HepG2 (cell line): ENCODE data around the gene KLHL28. TPM values are rescaled to one million over a fixed set of nuclear protein-coding genes. Genes with fewer than 3 reads are reported as not detected.

Source experiments
- ATAC-seq: fragments of 200-7000 bp; cut with Tn5 transposase; 3 replicates; pipeline ENCODE4 v1.9.1; 2020; ENCODE audit warnings: mild to moderate bottlenecking, moderate library complexity
- BruUV-seq: library from RNA; stranded (reverse); fragments of 400-500 nt; replicated peaks from 2 replicates; lab custom pipeline; 2021; lab: Mats Ljungman, UMichigan
- CTCF ChIA-PET: fragments of 300-600 bp; formaldehyde crosslinking; extraction: SDS; loops from one replicate; lab custom pipeline; 2021; ENCODE audit warnings: low total read pairs, inconsistent platforms, low intra/inter-chr PET ratio; lab: Yijun Ruan, JAX
- POLR2A ChIA-PET: fragments of 350-600 bp; sonication (Branson Sonifier 250); formaldehyde crosslinking; loops from one replicate; lab custom pipeline; 2020; ENCODE audit warnings: antibody characterized with exemption, inconsistent platforms; lab: Yijun Ruan, JAX
- DNase-seq: peaks from one replicate; pipeline ENCODE4 v3.0.0-alpha.2; 2015; ENCODE audit warnings: low spot score
- FAIRE-seq: peaks from 3 replicates; lab custom pipeline; 2011; peaks lifted over from hg19 to GRCh38; lab: Jason Lieb, UNC
- H2AFZ ChIP-seq: one replicate; pipeline ENCODE4 v1.6.1; 2011; ENCODE audit warnings: low read length, inconsistent platforms
- H3K27ac ChIP-seq: fragments of 300-600 bp; 3 replicates; pipeline ENCODE4 v1.8.0; 2011; ENCODE audit warnings: mixed run types, mild to moderate bottlenecking, mixed read lengths, low read length, inconsistent platforms; ENCODE audit not compliant: insufficient read depth; ENCODE audit errors: extremely low read length
- H3K27me3 ChIP-seq, 2 experiments: fragments of 200-600 bp in 1 of 2; 2 replicates in 1 of 2; 3 replicates in 1 of 2; pipeline versions ENCODE4 v1.6.0 to v1.8.0; 2011; ENCODE audit warnings: low read length in 2 of 2, mild to moderate bottlenecking in 2 of 2, moderate library complexity in 2 of 2, inconsistent platforms in 1 of 2; ENCODE audit not compliant: insufficient read depth in 2 of 2, control insufficient read depth in 1 of 2
- H3K36me3 ChIP-seq, 2 experiments: fragments of 200-600 bp in 1 of 2; replicated peaks in 1 of 2; 2 replicates in 1 of 2; 3 replicates in 1 of 2; pipeline versions ENCODE4 v1.5.1 to v1.8.0; 2011; ENCODE audit warnings: low read length in 2 of 2, inconsistent platforms in 1 of 2; ENCODE audit not compliant: insufficient read depth in 2 of 2, control insufficient read depth in 1 of 2
- H3K4me1 ChIP-seq: 2 replicates; pipeline ENCODE4 v1.5.1; 2012; ENCODE audit warnings: low read length, inconsistent platforms; ENCODE audit not compliant: insufficient read depth
- H3K4me2 ChIP-seq: 2 replicates; pipeline ENCODE4 v1.6.0; 2011; ENCODE audit warnings: low read depth, low read length, inconsistent platforms
- H3K4me3 ChIP-seq, 3 experiments: fragments of 200-600 bp in 1 of 3; sonication (generic), shearing (Covaris generic) in 1 of 3; replicated peaks in 1 of 3; 2 replicates each; pipeline ENCODE4 v1.5.1; 2011 to 2016; ENCODE audit warnings: low read length in 3 of 3, inconsistent platforms in 2 of 3, low read depth in 2 of 3, mild to moderate bottlenecking in 2 of 3, control low read depth in 1 of 3, mixed read lengths in 1 of 3; ENCODE audit not compliant: insufficient read depth in 1 of 3
- H3K79me2 ChIP-seq: one replicate; pipeline ENCODE4 v1.6.1; 2011; ENCODE audit warnings: low read length, inconsistent platforms; ENCODE audit not compliant: insufficient read depth
- H3K9ac ChIP-seq: 2 replicates; pipeline ENCODE4 v1.6.0; 2011; ENCODE audit warnings: mild to moderate bottlenecking, low read depth, low read length, inconsistent platforms; ENCODE audit not compliant: insufficient read depth
- H3K9me3 ChIP-seq: 2 replicates; pipeline ENCODE4 v1.5.1; 2012; ENCODE audit warnings: mild to moderate bottlenecking, low read length
- H4K20me1 ChIP-seq: 2 replicates; pipeline ENCODE4 v1.6.0; 2011; ENCODE audit warnings: inconsistent platforms, mild to moderate bottlenecking, low read length, moderate library complexity; ENCODE audit not compliant: insufficient read depth
- AGO2 ChIP-seq: fragments of 200-400 bp; formaldehyde crosslinking; optimal IDR thresholded peaks from 2 replicates; pipeline ENCODE3; 2017; ENCODE audit warnings: mild to moderate bottlenecking, low read depth, low read length, moderate library complexity
- CENPX ChIP-seq: sonication (generic); formaldehyde crosslinking; IDR thresholded peaks from 2 replicates; pipeline ENCODE4 v1.9.0; 2021; ENCODE audit warnings: mild to moderate bottlenecking, missing genetic modification reagents, moderate library complexity
- CREM ChIP-seq, 2 experiments: sonication (generic) in 1 of 2; formaldehyde crosslinking in 1 of 2; IDR thresholded peaks; 2 replicates each; pipeline versions ENCODE4 v1.4.0 to v1.6.1; 2016 to 2020; ENCODE audit warnings: antibody characterized with exemption in 1 of 2, mild to moderate bottlenecking in 1 of 2, missing genetic modification reagents in 1 of 2
- GATAD2A ChIP-seq: IDR thresholded peaks from 2 replicates; pipeline ENCODE4 v1.6.1; 2016
- KAT2B ChIP-seq: fragments of 150-350 bp; IDR thresholded peaks from 2 replicates; pipeline ENCODE4 v1.6.1; 2014; ENCODE audit warnings: low read depth, low read length, borderline replicate concordance
- KAT8 ChIP-seq: IDR thresholded peaks from 2 replicates; pipeline ENCODE4 v1.6.1; 2016; ENCODE audit warnings: missing genetic modification reagents, missing compliant biosample characterization
- MBD4 ChIP-seq: IDR thresholded peaks from 2 replicates; pipeline ENCODE4 v1.6.1; 2012; ENCODE audit warnings: low read length, inconsistent platforms, borderline replicate concordance
- MTA1 ChIP-seq: sonication (generic); formaldehyde crosslinking; IDR thresholded peaks from 2 replicates; pipeline ENCODE4 v1.4.0; 2020; ENCODE audit warnings: missing genetic modification reagents, mild to moderate bottlenecking, borderline replicate concordance
- MTF2 ChIP-seq: sonication (generic); formaldehyde crosslinking; IDR thresholded peaks from 2 replicates; pipeline ENCODE4 v1.5.0; 2020; ENCODE audit warnings: missing genetic modification reagents, borderline replicate concordance
- NFYB ChIP-seq: sonication (generic); formaldehyde crosslinking; IDR thresholded peaks from 2 replicates; pipeline ENCODE4 v1.4.0; 2020; ENCODE audit warnings: missing genetic modification reagents
- NFYC ChIP-seq: IDR thresholded peaks from 2 replicates; pipeline ENCODE4 v1.6.1; 2016; ENCODE audit warnings: missing genetic modification reagents, missing compliant biosample characterization
- RARG ChIP-seq: sonication (generic); formaldehyde crosslinking; IDR thresholded peaks from 2 replicates; pipeline ENCODE4 v1.4.0; 2020; ENCODE audit warnings: low read depth, mild to moderate bottlenecking, missing genetic modification reagents
- RORA ChIP-seq: sonication (generic); formaldehyde crosslinking; IDR thresholded peaks from 2 replicates; pipeline ENCODE4 v1.5.0; 2020; ENCODE audit warnings: mild to moderate bottlenecking, missing genetic modification reagents, moderate library complexity
- SCMH1 ChIP-seq: sonication (generic); formaldehyde crosslinking; IDR thresholded peaks from 2 replicates; pipeline ENCODE4 v1.9.0; 2021; ENCODE audit warnings: missing genetic modification reagents, mild to moderate bottlenecking, borderline replicate concordance
- SIX4 ChIP-seq: sonication (generic); formaldehyde crosslinking; IDR thresholded peaks from 2 replicates; pipeline ENCODE4 v1.4.0; 2020; ENCODE audit warnings: missing genetic modification reagents
- SP2 ChIP-seq: sonication (generic); formaldehyde crosslinking; IDR thresholded peaks from 2 replicates; pipeline ENCODE4 v1.5.1; 2020; ENCODE audit warnings: mild to moderate bottlenecking, missing genetic modification reagents
- ZNF3 ChIP-seq: IDR thresholded peaks from 2 replicates; pipeline ENCODE4 v1.7.0; 2017; ENCODE audit warnings: inconsistent platforms
- ZNF761 ChIP-seq: sonication (generic); formaldehyde crosslinking; conservative IDR thresholded peaks from 2 replicates; pipeline ENCODE4 v1.4.0; 2020; ENCODE audit warnings: mild to moderate bottlenecking, missing genetic modification reagents
- WGBS: methylation state at CpG from one replicate; pipeline ENCODE4 v1.1.6; 2017; ENCODE audit warnings: low lambda C conversion rate; 5-methylcytosine and 5-hydroxymethylcytosine counted together
- in situ Hi-C: cut with HindIII; loops from 2 replicates; pipeline ENCODE4 v1.10.0; 2017; ENCODE audit warnings: low pct_unique_long_range_greater_than_20kb; ENCODE audit not compliant: extremely low pct_ligation_motif_present
- intact Hi-C: fragments of 100-400 bp; cut with micrococcal nuclease; formaldehyde crosslinking; loops from one replicate; pipeline ENCODE4 v1.10.0; 2022; ENCODE audit not compliant: unreplicated experiment
- polyA plus RNA-seq, 8 experiments: library from polyadenylated mRNA; depleted of rRNA in 3 of 8; stranded (reverse) in 7 of 8; unstranded in 1 of 8; fragments of >200 nt; fragmentation: Illumina TruSeq in 4 of 8; extraction: Trizol in 4 of 8; gene quantifications; 2 replicates each; pipeline versions ENCODE4 v1.2.1 to v1.2.3, GENCODE V29; 2011 to 2016; ENCODE audit warnings: low read depth in 4 of 8, missing spikeins in 1 of 8, mixed read lengths in 1 of 8; ENCODE audit not compliant: insufficient read depth in 1 of 8
- total RNA-seq, 5 experiments: library from RNA; depleted of rRNA; stranded (reverse); fragments of >200 nt; fragmentation: Illumina TruSeq; extraction: Trizol; gene quantifications; 2 replicates each; pipeline ENCODE4 v1.2.3, GENCODE V29; 2016; ENCODE audit warnings: low read depth in 1 of 5
- TF ChIP-seq, protein P1 (sequence below): fragments of 450-650 bp; IDR thresholded peaks from 2 replicates; pipeline ENCODE4 v1.6.1; 2017; ENCODE audit warnings: mild to moderate bottlenecking
- TF ChIP-seq, protein P2 (sequence below): IDR thresholded peaks from 2 replicates; pipeline ENCODE4 v1.6.1; 2016; ENCODE audit warnings: missing genetic modification reagents, missing compliant biosample characterization
- TF ChIP-seq, protein P3 (sequence below): IDR thresholded peaks from 2 replicates; pipeline ENCODE4 v1.6.1; 2016; ENCODE audit warnings: mild to moderate bottlenecking

KLHL28 gene
- total and polyA plus RNA-seq, 2 of the 13 experiments (the other 11 are each of a cell fraction or from before 2014, with no cell fraction given), result 3.4 to 6.6 TPM

GRCh38 chr14:44928793-44929192 is 33.0 kb downstream of the KLHL28 start (continued):
- TF ChIP-seq CREM (IDR thresholded peaks at IDR 0.05) (no peak), CREM (CRISPR knock-in tag; IDR thresholded peaks at IDR 0.05) (no peak), SIX4 (CRISPR knock-in tag) (no peak), MBD4 (no peak), MTA1 (CRISPR knock-in tag) (no peak)

GRCh38 chr14:44914849-44915248 is 46.9 kb downstream of the KLHL28 start:
- intact Hi-C loops (loop anchor here (5.0 kb wide), 1 partner anchor 337 kb away; the partner anchor contains the start of gene MIS18BP1), in situ Hi-C loops (loop anchor here (5.0 kb wide), 1 partner anchor 352 kb away; no protein-coding TSS in a partner anchor)
- peaks cover 12% of the 10 kb centered on the region for H3K4me1 ChIP-seq
- POLR2A ChIA-PET, result interaction anchor here (1.0 kb wide), 1 partner anchor 18 kb away, joined by 3 read pairs; a partner anchor contains a TSS
- no peak overlapping the region for H3K27ac ChIP-seq
- CTCF ChIA-PET, result no interaction called here
- H3K36me3 ChIP-seq, result no peaks in the 10 kb centered on the region
- DNase-seq, result peak; percentile 45
- BruUV-seq, result no TSS peak
- peak overlapping the region; percentile 18; the same call in 1 of the 2 replicates for H3K9ac ChIP-seq
- FAIRE-seq, result peak; percentile 43
- peak overlapping the region; percentile 66 for H2AFZ ChIP-seq
- H4K20me1 ChIP-seq, result no peaks in the 10 kb centered on the region
- no peaks in the 10 kb centered on the region for H3K79me2 ChIP-seq
- 9% methylated on average over 4 of the region's 4 CpGs for WGBS
- H3K4me2 ChIP-seq, result peak overlapping the region; percentile 85
- ATAC-seq, result peak; percentile 73
- no peaks in the 10 kb centered on the region; a peak in 1 of 5 replicates for H3K27me3 ChIP-seq
- no peaks in the 10 kb centered on the region for H3K9me3 ChIP-seq
- H3K4me3 ChIP-seq, result peak overlapping the region in 2 of 3 experiments; percentile 26 to 29; a peak in 3 of 6 replicates
- TF ChIP-seq RORA (CRISPR knock-in tag) (no peak), RARG (no peak), MTF2 (no peak), AGO2 (no peak), SCMH1 (no peak), ZNF3 (CRISPR knock-in tag) (no peak), NFYC (CRISPR knock-in tag) (peak; percentile 81), SP2 (peak; percentile 75), GATAD2A (CRISPR knock-in tag) (peak; percentile 37; the same call in 1 of the 2 replicates), KAT2B (no peak), ZNF761 (CRISPR knock-in tag) (no peak), KAT8 (CRISPR knock-in tag) (peak; percentile 31; the same call in 1 of the 2 replicates), CENPX (CRISPR knock-in tag) (no peak), NFYB (CRISPR knock-in tag) (peak; percentile 77)
- TF ChIP-seq, protein P1, sequence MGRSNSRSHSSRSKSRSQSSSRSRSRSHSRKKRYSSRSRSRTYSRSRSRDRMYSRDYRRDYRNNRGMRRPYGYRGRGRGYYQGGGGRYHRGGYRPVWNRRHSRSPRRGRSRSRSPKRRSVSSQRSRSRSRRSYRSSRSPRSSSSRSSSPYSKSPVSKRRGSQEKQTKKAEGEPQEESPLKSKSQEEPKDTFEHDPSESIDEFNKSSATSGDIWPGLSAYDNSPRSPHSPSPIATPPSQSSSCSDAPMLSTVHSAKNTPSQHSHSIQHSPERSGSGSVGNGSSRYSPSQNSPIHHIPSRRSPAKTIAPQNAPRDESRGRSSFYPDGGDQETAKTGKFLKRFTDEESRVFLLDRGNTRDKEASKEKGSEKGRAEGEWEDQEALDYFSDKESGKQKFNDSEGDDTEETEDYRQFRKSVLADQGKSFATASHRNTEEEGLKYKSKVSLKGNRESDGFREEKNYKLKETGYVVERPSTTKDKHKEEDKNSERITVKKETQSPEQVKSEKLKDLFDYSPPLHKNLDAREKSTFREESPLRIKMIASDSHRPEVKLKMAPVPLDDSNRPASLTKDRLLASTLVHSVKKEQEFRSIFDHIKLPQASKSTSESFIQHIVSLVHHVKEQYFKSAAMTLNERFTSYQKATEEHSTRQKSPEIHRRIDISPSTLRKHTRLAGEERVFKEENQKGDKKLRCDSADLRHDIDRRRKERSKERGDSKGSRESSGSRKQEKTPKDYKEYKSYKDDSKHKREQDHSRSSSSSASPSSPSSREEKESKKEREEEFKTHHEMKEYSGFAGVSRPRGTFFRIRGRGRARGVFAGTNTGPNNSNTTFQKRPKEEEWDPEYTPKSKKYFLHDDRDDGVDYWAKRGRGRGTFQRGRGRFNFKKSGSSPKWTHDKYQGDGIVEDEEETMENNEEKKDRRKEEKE, result no peak
- TF ChIP-seq, protein P2, sequence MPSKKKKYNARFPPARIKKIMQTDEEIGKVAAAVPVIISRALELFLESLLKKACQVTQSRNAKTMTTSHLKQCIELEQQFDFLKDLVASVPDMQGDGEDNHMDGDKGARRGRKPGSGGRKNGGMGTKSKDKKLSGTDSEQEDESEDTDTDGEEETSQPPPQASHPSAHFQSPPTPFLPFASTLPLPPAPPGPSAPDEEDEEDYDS, result peak; percentile 65; the same call in 1 of the 2 replicates
- TF ChIP-seq, protein P3, sequence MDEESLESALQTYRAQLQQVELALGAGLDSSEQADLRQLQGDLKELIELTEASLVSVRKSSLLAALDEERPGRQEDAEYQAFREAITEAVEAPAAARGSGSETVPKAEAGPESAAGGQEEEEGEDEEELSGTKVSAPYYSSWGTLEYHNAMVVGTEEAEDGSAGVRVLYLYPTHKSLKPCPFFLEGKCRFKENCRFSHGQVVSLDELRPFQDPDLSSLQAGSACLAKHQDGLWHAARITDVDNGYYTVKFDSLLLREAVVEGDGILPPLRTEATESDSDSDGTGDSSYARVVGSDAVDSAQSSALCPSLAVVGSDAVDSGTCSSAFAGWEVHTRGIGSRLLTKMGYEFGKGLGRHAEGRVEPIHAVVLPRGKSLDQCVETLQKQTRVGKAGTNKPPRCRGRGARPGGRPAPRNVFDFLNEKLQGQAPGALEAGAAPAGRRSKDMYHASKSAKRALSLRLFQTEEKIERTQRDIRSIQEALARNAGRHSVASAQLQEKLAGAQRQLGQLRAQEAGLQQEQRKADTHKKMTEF (CRISPR knock-in tag), result no peak
